Measurements from ENCODE around the gene ARL15. TPM values are rescaled to one million over a fixed set of nuclear protein-coding genes. Genes with fewer than 3 reads are reported as not detected.

ARL15 gene
- total RNA-seq, 4 donors from 2014 or later: 36.2 to 338 (median 69.0) TPM

DNA sequence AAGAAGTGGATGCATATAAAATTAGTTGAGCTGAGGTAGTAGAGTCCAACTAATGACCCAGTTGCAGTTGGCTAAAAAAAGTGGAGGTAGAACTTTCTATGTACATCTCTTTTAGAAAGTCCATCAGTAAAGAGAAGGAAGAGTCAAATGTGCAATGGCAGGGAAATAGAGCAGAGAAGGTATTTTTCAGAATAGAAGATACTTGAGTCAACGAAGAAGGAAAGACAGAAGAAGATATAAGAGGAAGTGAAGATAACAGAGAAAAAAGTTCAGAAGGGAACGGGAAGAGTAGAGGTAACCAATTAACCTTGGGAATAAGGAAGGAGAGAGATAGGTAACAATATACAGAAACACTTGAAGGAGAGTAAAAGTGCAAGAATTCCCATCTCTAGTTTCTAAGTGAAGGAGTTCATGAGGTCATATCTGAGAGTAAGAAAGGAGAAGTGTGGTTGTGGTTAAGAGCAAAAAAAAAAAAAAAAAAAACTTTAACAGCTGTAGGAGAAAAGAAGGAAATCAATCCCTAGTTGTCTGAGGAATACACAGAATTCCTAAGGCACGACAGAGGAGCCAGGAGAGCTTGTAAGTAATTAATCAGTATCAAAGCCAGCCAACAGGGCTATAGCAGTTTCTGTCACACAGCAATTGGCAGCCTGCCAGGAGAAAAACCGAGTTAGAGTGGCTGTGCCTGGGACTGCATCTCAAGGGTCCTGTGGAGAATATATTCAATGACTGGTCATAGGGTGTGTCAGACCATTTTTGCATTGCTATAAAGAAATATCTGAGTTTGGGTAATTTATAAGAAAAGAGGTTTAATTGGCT, 61.0 kb downstream of the ARL15 start:
- Histone ChIP-seq H3K9me3 (no peaks in the 10 kb centered on the region), H3K27me3 (no peaks in the 10 kb centered on the region), H3K4me3 (no peak overlapping the region), H3K36me3 (no peaks in the 10 kb centered on the region), H3K27ac (no peak overlapping the region), H3K4me1 (no peaks in the 10 kb centered on the region)
- TF ChIP-seq, protein P1, sequence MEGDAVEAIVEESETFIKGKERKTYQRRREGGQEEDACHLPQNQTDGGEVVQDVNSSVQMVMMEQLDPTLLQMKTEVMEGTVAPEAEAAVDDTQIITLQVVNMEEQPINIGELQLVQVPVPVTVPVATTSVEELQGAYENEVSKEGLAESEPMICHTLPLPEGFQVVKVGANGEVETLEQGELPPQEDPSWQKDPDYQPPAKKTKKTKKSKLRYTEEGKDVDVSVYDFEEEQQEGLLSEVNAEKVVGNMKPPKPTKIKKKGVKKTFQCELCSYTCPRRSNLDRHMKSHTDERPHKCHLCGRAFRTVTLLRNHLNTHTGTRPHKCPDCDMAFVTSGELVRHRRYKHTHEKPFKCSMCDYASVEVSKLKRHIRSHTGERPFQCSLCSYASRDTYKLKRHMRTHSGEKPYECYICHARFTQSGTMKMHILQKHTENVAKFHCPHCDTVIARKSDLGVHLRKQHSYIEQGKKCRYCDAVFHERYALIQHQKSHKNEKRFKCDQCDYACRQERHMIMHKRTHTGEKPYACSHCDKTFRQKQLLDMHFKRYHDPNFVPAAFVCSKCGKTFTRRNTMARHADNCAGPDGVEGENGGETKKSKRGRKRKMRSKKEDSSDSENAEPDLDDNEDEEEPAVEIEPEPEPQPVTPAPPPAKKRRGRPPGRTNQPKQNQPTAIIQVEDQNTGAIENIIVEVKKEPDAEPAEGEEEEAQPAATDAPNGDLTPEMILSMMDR (IDR thresholded peaks at IDR 0.05): no peak
- no peak for TF ChIP-seq POLR2A (IDR thresholded peaks at IDR 0.05)
- DNase-seq: no peak
- intact Hi-C loops (cut with DNase I; ENCODE audit: low total_unique reads): loop anchor here (5.0 to 10.0 kb wide), 2 partner anchors 163 to 615 kb away; no protein-coding TSS in a partner anchor

DNA sequence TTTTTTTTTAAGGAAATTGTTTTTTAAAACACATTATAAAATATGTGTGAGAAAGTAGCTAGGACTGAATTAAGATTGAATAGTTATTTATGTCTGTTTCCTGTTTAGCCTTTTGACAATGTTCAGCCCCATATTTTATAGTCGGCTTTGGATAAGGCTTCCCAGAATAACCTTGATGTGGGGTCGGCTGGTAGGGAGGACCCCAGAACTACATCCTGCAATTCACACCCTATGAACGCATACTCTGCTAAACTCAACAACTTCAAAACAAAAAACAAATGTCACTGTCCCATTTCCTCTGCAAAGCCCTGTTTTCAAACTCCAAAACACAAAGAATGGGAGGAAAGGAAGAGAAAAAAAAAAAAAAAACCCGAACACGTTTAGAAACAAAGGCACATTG, 63.1 kb downstream of the ARL15 start:
- no peak for TF ChIP-seq POLR2A (IDR thresholded peaks at IDR 0.05)
- TF ChIP-seq, protein P1 (IDR thresholded peaks at IDR 0.05): no peak
- intact Hi-C loops (cut with DNase I; ENCODE audit: low total_unique reads): loop anchor here (10.0 kb wide), 1 partner anchor 618 kb away; no protein-coding TSS in a partner anchor

DNA sequence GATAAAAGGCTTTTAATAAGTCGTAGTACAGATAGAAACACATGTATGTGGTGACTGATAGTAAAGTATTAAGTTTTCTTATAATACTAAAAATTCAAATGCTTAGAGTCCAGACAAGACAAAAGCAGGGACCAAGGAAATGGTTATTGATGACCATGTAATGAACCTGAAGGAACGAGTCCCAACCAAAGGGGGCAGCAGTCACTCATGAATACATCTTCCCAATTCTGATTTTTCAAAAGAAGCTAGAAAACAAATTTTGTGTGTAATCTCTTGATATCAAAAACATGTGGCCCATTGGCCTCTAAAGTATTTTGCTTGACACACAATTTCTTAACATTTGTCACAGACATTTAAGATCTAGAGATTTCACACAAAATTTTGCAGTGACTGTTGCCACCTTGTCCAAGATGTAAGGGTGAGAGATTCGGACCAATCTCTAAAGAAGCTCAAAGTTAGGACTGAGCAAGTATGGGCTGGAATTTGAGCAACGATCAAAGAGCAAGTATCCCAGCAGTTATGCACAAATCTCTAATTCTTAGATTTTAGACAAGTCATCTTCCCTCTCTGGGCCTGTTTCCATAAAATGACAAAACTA, 66.8 kb downstream of the ARL15 start:
- DNase-seq: no peak
- intact Hi-C loops (cut with DNase I; ENCODE audit: low total_unique reads): loop anchor here (10.0 kb wide), 1 partner anchor 621 kb away; no protein-coding TSS in a partner anchor
- Histone ChIP-seq H3K27me3 (no peaks in the 10 kb centered on the region), H3K9me3 (no peaks in the 10 kb centered on the region), H3K4me1 (no peaks in the 10 kb centered on the region), H3K36me3 (no peaks in the 10 kb centered on the region), H3K27ac (no peak overlapping the region), H3K4me3 (no peak overlapping the region)
- TF ChIP-seq POLR2A (IDR thresholded peaks at IDR 0.05): no peak
- TF ChIP-seq, protein P1 (IDR thresholded peaks at IDR 0.05): peak; percentile 41 to 54 (median 46)

More for the DNA sequence above, 63.1 kb downstream of the ARL15 start:
- DNase-seq: no peak
- Histone ChIP-seq H3K27me3 (no peaks in the 10 kb centered on the region), H3K36me3 (no peaks in the 10 kb centered on the region), H3K4me1 (no peaks in the 10 kb centered on the region), H3K4me3 (no peak overlapping the region), H3K9me3 (no peaks in the 10 kb centered on the region), H3K27ac (peak overlapping the region in 1 of 2 donors; percentile 19)

DNA sequence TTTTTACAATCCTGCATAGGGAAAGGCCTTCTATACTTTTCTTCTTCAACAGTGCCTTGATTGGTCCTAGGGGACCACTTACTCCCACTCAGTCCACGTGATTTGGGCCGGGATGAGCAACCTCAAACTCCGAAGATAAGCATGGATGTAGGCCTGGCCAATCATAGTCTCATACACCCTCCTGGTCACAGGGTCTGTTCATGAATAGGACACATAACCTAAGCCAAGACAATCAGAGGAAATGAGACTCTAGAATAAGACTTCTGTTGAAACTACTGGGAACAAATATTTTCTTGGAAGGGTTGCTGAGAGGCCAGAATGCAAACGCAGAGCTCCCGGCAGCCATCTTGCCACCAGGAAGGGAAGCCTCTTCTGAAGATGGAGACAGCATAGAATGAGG, 68.1 kb downstream of the ARL15 start:
- no peaks in the 10 kb centered on the region for H3K4me1 ChIP-seq
- no peaks in the 10 kb centered on the region for H3K27me3 ChIP-seq
- no peak overlapping the region for H3K4me3 ChIP-seq
- no peak for DNase-seq
- H3K9me3 ChIP-seq: no peaks in the 10 kb centered on the region
- TF ChIP-seq, protein P1 (IDR thresholded peaks at IDR 0.05): no peak
- no peak for TF ChIP-seq POLR2A (IDR thresholded peaks at IDR 0.05)
- no peaks in the 10 kb centered on the region for H3K36me3 ChIP-seq
- no peak overlapping the region for H3K27ac ChIP-seq
- intact Hi-C loops (cut with DNase I; ENCODE audit: low total_unique reads): loop anchor here (10.0 kb wide), 1 partner anchor 623 kb away; no protein-coding TSS in a partner anchor
